Measurements from ENCODE around the gene SORCS2.

SORCS2 gene

GRCh38 chr4:7561557-7561956 is 369.2 kb downstream of the SORCS2 start:
- in situ Hi-C loops (cut with MboI; ENCODE audit: low pct_unique_long_range_greater_than_20kb, low sequenced_read_pairs, unreplicated experiment) = no loop called here
- TF ChIP-seq CTCF (IDR thresholded peaks at IDR 0.05; ENCODE audit: extremely low read depth, insufficient read depth, missing control alignments) = no peak
- DNase-seq (ENCODE audit: low spot score) = no peak

- DNase-seq (ENCODE audit: low spot score) = no peak
- in situ Hi-C loops (cut with MboI; ENCODE audit: low pct_unique_long_range_greater_than_20kb, low sequenced_read_pairs, unreplicated experiment) = no loop called here
- TF ChIP-seq CTCF (IDR thresholded peaks at IDR 0.05; ENCODE audit: extremely low read depth, insufficient read depth, missing control alignments) = no peak
These were observed 371.9 kb downstream of the SORCS2 start for GRCh38 chr4:7564242-7564641.

GRCh38 chr4:7565483-7565882 is 373.1 kb downstream of the SORCS2 start:
- TF ChIP-seq CTCF (IDR thresholded peaks at IDR 0.05; ENCODE audit: extremely low read depth, insufficient read depth, missing control alignments) = no peak

GRCh38 chr4:7569810-7570783 is 377.8 kb downstream of the SORCS2 start:
- TF ChIP-seq CTCF (IDR thresholded peaks at IDR 0.05; ENCODE audit: extremely low read depth, insufficient read depth, missing control alignments) = no peak
- DNase-seq (ENCODE audit: low spot score) = no peak
- in situ Hi-C loops (cut with MboI; ENCODE audit: low pct_unique_long_range_greater_than_20kb, low sequenced_read_pairs, unreplicated experiment) = no loop called here

More at GRCh38 chr4:7565483-7565882, 373.1 kb downstream of the SORCS2 start:
- DNase-seq (ENCODE audit: low spot score) = no peak
- in situ Hi-C loops (cut with MboI; ENCODE audit: low pct_unique_long_range_greater_than_20kb, low sequenced_read_pairs, unreplicated experiment) = no loop called here

- in situ Hi-C loops (cut with MboI; ENCODE audit: low pct_unique_long_range_greater_than_20kb, low sequenced_read_pairs, unreplicated experiment) = no loop called here
- TF ChIP-seq CTCF (IDR thresholded peaks at IDR 0.05; ENCODE audit: extremely low read depth, insufficient read depth, missing control alignments) = no peak
- no peak for DNase-seq (ENCODE audit: low spot score)
These were observed 378.7 kb downstream of the SORCS2 start for GRCh38 chr4:7571001-7571400.

GRCh38 chr4:7571701-7572100 is 379.4 kb downstream of the SORCS2 start:
- no peak for TF ChIP-seq CTCF (IDR thresholded peaks at IDR 0.05; ENCODE audit: extremely low read depth, insufficient read depth, missing control alignments)
- DNase-seq (ENCODE audit: low spot score) = no peak
- in situ Hi-C loops (cut with MboI; ENCODE audit: low pct_unique_long_range_greater_than_20kb, low sequenced_read_pairs, unreplicated experiment) = no loop called here
